GM10248 (cell line): ENCODE data around the gene CACNA1C.

Source experiments
- CTCF ChIA-PET: fragments of 300-600 bp; sonication (Branson Sonifier 250); formaldehyde crosslinking; extraction: SDS; loops from one replicate; lab custom pipeline; 2021; ENCODE audit warnings: antibody characterized with exemption; lab: Yijun Ruan, JAX
- POLR2A ChIA-PET: fragments of 350-650 bp; sonication (Branson Sonifier 250); formaldehyde crosslinking; extraction: SDS; loops from one replicate; lab custom pipeline; 2020; ENCODE audit warnings: antibody characterized with exemption; lab: Yijun Ruan, JAX
- DNase-seq: peaks from one replicate; pipeline ENCODE4 v3.0.0; 2012; ENCODE audit errors: extremely low spot score
- TF ChIP-seq, protein P1 (sequence below): IDR thresholded peaks from 2 replicates; pipeline ENCODE4 v1.5.1; 2012; ENCODE audit warnings: mild to moderate bottlenecking, low read depth; ENCODE audit errors: extremely low read depth, missing control alignments, control extremely low read depth

CACNA1C gene

GRCh38 chr12:2637371-2637770, 584.6 kb downstream of the CACNA1C start:
- TF ChIP-seq, protein P1, sequence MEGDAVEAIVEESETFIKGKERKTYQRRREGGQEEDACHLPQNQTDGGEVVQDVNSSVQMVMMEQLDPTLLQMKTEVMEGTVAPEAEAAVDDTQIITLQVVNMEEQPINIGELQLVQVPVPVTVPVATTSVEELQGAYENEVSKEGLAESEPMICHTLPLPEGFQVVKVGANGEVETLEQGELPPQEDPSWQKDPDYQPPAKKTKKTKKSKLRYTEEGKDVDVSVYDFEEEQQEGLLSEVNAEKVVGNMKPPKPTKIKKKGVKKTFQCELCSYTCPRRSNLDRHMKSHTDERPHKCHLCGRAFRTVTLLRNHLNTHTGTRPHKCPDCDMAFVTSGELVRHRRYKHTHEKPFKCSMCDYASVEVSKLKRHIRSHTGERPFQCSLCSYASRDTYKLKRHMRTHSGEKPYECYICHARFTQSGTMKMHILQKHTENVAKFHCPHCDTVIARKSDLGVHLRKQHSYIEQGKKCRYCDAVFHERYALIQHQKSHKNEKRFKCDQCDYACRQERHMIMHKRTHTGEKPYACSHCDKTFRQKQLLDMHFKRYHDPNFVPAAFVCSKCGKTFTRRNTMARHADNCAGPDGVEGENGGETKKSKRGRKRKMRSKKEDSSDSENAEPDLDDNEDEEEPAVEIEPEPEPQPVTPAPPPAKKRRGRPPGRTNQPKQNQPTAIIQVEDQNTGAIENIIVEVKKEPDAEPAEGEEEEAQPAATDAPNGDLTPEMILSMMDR: no peak
- CTCF ChIA-PET: no interaction called here
- no peak for DNase-seq
- POLR2A ChIA-PET: no interaction called here

DNA sequence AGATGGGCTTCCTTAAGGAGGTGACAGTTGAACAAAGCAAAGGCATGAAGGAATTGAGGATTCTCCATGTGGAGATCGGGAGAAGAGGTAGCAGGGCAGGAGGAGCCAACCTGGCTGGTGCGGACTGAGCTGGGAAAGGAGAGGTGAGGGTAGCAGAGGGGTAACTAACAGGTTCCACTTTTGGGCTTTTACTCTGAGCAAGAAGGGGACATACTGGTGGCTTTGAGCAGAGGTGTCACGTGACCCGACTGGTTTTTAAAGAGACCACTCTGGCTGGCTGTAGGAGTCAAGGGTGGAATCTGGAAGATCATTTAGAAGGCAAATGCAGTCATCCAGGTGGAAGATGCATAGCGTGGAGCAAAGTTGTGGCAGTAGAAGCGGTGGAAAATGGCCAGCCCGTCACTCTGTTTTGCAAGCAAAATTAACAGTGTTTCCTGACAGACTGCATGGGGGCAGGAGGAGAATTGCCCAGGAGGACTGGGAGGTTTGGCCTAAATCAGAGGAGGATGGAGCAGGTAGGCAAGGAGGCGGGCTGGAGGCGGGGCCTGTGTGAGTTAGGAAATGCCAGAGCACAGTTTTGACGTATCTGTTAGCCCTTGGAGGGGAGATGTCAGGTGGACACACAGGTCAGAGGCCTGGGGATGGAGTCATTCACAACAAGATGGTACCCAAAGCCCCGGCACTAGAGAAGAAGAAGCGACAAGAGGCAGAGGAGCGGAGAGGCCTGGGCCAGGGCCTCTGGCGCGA, 585.7 kb downstream of the CACNA1C start:
- ChIA-PET CTCF (no interaction called here), POLR2A (no interaction called here)
- no peak for DNase-seq
- TF ChIP-seq, protein P1: no peak

DNA sequence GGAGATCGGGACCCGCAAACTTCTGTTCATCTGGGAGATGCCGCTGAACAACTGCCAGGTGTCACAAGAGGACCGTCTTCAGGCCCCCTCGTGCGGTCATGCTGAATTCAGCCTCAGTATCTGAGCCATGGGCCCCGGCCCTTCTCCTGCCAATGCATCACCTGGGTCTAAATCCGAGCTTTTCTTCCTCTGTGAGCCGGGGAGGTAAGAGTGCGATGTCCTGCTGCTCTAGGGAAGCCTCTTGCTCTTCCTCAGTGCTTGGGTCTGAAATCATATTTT, 586.2 kb downstream of the CACNA1C start:
- ChIA-PET CTCF (no interaction called here), POLR2A (no interaction called here)
- DNase-seq: no peak
- TF ChIP-seq, protein P1: no peak

DNA sequence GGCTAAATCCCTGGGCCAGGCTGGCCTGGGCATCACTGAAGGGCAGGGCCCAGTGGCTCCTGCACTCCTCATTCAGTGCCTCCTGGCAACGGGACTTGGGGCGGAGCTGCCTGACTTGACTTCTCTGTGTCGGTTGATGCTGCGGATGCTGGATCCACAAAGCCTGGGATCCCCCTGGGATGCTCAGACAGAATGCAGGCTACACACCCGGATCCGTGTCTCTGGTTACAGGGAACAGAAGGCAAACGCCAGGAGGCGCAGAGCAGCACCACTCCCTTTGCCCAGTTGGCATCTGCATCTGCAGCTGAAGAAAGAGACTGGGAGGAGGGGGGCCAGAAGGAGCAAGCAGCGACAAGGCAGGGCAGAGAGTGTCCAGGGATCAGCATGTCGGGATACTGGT, 587.5 kb downstream of the CACNA1C start:
- no peak for DNase-seq
- TF ChIP-seq, protein P1: no peak
- POLR2A ChIA-PET: no interaction called here
- CTCF ChIA-PET: interaction anchor here (1.3 kb wide), 1 partner anchor 8 kb away, joined by 3 read pairs; no protein-coding TSS in a partner anchor

DNA sequence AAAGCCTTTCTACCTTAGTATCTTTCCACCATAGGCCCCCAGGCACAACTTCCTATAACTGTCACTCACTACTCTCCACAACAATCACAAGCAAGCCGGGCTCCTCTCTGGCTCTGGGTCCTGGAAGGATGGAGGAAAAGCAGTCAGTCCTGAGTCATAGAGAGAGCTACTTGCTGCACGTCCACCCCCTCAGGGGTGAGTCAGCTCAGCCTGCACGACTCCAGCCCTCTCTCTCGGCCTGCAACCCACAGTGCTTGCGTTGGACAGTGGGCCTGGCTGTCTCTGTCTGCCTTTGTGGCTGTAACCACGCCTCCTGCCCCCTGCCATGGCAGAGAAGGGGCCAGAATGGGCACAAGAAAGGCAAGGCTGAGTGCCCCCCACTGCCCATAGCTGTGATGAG, 587.9 kb downstream of the CACNA1C start:
- TF ChIP-seq, protein P1: no peak
- POLR2A ChIA-PET: no interaction called here
- no peak for DNase-seq
- CTCF ChIA-PET: interaction anchor here (1.0 to 1.3 kb wide), 2 partner anchors 8 to 31 kb away, joined by 3 read pairs; no protein-coding TSS in a partner anchor

DNA sequence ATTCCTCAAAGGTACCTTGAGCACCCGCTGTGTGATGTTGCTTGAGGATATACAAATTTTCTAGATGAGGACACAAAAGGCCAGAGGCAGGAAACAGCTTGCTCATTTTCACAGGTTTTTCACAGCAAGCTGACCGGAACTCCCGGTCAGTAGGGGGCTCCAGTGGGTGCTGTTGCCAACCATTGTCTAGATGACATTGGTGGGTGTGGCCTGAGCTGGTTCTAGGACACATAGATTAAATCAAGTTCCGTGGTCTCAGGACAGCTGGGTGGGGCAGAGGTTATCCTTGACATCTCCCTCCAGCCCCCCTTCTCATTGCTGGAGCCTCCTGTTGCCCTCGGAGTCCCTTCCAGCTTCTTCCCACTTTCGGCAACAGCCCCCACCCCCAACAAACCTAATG, 588.4 kb downstream of the CACNA1C start:
- POLR2A ChIA-PET: no interaction called here
- TF ChIP-seq, protein P1: no peak
- no peak for DNase-seq
- CTCF ChIA-PET: interaction anchor here (1.0 to 1.3 kb wide), 2 partner anchors 9 to 31 kb away, joined by 3 read pairs; no protein-coding TSS in a partner anchor
